ENCODE results near the gene RPS16.

Gene RPS16

DNA sequence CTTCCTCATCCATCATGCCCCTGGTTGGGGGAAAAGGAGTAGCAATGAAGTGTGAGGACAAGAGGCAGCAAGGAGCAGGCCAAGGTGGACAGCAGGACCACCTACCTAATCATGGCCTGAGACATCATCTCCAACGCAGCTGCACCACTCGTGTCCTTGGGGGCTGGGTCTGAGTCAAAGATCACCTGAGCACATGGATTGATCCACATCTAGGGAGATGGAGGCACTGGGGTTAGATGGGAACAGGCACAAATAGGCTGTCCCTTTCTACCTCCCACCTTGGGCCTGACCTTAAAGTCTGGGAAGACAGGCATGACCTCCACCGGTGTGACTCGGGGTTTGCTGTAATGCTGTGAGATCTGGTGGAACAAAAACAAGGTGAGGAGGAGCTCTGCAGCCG lies 47.1 kb downstream of the RPS16 start:
- DNase-seq (ENCODE audit: low read depth in 2 of 2), result no peak

DNA sequence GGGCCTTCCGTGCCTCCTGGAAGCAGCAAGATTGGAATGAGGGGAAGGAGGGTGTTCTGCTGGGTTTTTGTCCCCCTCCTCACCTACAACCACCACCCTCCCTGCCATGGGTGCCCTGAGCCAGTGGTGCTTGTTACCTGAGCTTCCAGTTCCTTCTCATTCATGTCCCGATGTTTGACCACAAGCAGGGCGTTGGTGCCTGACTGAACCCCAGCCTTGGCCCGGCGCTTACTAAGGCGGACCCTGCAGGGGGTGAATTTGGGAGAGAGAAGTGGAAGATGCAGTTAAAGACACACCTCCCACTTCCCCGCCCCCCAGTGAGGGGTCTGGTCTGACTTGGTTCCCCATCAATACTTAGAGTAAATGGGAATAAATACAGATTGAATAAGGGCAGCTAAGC lies 49.2 kb downstream of the RPS16 start:
- no peak for DNase-seq (ENCODE audit: low read depth in 2 of 2)

DNA sequence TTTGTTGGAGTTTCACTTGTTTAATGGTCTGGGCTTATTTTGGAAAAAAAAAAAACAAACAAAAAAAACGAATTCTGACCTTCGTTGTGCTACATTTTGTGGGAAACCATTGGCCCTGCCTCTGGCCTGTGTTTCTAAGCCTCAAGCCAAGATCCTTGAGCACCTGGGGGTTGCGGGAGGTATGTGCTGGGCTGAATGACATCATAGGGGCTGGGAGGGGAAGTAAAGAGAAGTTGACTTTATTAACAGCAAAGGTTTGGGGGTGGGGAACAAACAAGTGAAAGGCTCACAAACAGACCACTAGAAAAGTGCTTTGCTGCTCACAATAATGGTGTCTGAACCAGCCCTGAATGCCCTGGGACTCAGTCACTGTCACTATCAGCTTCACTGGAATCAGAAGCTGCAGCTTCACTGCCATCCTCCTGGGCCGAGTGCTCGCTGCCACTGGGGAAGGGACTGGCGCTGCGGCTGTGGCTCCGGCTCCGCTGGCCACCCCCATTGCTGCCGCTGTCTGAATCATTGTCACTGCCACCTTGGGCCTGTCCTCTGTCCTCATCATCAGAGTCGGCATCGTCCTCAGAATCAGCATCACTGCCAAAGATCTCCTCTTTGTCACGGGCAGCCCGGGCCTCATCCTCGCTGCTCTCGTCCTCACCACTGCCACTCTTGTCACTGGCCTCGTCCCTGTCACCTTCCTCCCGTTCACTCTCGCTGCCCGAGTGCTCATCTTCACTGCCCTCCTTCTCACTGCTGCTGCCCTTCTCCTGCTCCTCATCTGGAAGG lies 49.9 kb downstream of the RPS16 start:
- no peak for DNase-seq (ENCODE audit: low read depth in 2 of 2)

DNA sequence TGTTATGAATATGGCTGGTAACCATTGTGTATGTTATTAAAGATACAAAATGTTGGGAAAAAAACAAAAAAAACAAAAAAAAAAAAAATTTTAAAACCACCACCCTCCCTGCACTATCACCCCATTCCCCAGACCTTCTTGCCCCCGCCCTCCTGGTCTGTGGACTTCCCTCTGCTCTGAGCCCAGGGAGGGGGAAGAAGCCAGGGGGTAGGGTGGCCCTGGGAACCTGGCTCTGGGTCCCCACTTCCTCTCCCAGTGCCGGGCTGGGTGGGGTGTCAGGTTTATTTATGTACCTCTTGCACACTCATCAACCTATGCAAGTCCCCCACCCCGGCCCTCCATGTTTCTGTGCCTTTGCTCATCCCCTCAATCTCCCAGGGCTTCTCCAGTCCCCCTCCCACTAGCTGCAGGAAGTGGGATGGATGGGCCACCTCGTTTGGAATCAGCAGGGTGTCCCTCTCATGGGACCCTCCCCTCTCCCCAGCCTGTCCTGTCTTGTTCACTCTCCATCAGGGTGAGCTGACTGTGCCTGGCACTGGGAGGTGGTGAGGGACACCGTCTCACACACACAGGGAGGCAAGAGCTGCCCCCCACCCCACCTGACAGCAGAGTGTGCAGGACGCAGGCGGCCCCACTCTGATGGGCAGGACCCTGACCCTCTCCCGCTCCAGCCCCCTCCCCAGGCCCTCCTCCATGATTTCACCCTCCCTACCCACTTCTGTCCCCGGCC lies 50.7 kb downstream of the RPS16 start:
- DNase-seq (ENCODE audit: low read depth in 2 of 2), result no peak

All from stimulated activated CD8-positive, alpha-beta memory T cell treated with anti-CD3 and anti-CD28 coated beads, Interleukin-15, amount 100 ng/mL, for 4 hours (primary cell).